Endothelial cell of umbilical vein (primary cell): Measurements from ENCODE around the gene DPH6.
A peak's percentile ranks its signal among the peaks of the same experiment; 100 is the strongest.

Experiments used
- POLR2A ChIP-seq: IDR thresholded peaks from 2 replicates; pipeline ENCODE4 v1.6.1; 2012; ENCODE audit warnings: low read depth, mild to moderate bottlenecking, control low read depth, low read length
- TF ChIP-seq, protein P1 (sequence below), 2 donors: IDR thresholded peaks; 1 replicate in 1 of 2; 2 replicates in 1 of 2; pipeline ENCODE4 v1.5.1; 2011; ENCODE audit warnings: low read length in 2 of 2, mild to moderate bottlenecking in 2 of 2, moderate library complexity in 2 of 2, control low read depth in 1 of 2, inconsistent platforms in 1 of 2, low read depth in 1 of 2; ENCODE audit not compliant: insufficient read depth in 1 of 2; ENCODE audit errors: extremely low read depth in 1 of 2

DNA sequence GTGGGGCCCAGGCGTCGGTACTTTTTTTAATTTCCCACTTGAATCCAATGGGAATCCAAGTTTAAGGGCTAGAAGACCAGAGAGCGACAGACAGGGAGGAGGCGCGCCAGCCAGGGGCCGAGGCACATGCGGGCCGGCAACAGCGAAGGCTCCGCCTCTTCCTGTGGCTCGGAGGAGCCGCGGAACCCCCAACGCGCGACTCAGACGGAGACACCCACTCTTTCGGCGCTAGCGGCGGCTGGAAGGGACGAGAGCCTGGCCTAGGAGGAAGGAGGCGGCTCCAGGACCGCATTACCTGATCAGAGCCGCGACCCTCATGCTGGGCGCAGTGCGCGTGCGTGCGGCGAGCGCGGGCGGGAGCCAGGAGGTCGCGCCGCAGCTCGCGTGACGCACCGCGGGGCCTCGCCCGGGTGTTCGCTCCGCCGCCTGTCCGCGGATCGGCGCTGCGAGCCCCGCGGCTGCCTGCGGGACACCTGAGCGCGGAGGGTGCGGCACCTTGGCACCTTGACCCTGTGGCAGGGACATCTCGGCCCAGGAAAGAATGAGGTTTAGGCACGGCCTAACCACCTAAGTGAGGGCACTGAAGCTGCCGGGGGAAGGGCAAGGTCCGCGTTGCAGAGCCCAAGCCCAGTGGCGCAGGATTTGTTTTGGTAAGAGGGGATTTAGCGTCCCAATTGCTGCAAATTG, at the start of gene DPH6:
- TF ChIP-seq POLR2A: peak; percentile 81
- TF ChIP-seq, protein P1, sequence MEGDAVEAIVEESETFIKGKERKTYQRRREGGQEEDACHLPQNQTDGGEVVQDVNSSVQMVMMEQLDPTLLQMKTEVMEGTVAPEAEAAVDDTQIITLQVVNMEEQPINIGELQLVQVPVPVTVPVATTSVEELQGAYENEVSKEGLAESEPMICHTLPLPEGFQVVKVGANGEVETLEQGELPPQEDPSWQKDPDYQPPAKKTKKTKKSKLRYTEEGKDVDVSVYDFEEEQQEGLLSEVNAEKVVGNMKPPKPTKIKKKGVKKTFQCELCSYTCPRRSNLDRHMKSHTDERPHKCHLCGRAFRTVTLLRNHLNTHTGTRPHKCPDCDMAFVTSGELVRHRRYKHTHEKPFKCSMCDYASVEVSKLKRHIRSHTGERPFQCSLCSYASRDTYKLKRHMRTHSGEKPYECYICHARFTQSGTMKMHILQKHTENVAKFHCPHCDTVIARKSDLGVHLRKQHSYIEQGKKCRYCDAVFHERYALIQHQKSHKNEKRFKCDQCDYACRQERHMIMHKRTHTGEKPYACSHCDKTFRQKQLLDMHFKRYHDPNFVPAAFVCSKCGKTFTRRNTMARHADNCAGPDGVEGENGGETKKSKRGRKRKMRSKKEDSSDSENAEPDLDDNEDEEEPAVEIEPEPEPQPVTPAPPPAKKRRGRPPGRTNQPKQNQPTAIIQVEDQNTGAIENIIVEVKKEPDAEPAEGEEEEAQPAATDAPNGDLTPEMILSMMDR (IDR thresholded peaks at IDR 0.05; ENCODE audit: extremely low read depth in 1 of 2, insufficient read depth in 1 of 2, low read depth in 1 of 2, low read length in 2 of 2): no peak
